ENCODE data around the gene SLC30A7. TPM values are rescaled to one million over a fixed set of nuclear protein-coding genes. Genes with fewer than 3 reads are reported as not detected.
"Not testable (repeated sequence)": the region's sequence is repeated elsewhere in the genome, so short reads cannot be mapped to it uniquely, and the experiment has no call there.

SLC30A7 gene
- total RNA-seq, 1 donor from 2014 or later: 56.6 TPM

- H3K36me3 ChIP-seq (ENCODE audit: insufficient read depth, low read length): no peaks in the 10 kb centered on the region
- no peak overlapping the region for H3K4me3 Mint-ChIP-seq (ENCODE audit: unreplicated experiment)
- H3K36me3 Mint-ChIP-seq (ENCODE audit: low read depth, unreplicated experiment): no peaks in the 10 kb centered on the region
- H4K20me1 ChIP-seq (ENCODE audit: insufficient read depth, low read length): peaks cover 5% of the 10 kb centered on the region
- H3K9ac ChIP-seq (ENCODE audit: low read length): no peak overlapping the region
- H3K27ac Mint-ChIP-seq (ENCODE audit: unreplicated experiment): no peak overlapping the region
- FAIRE-seq (no peak), DNase-seq (ENCODE audit: low read depth) (no peak)
- no peaks in the 10 kb centered on the region for H3K27me3 ChIP-seq (ENCODE audit: insufficient read depth, low read length)
- no peaks in the 10 kb centered on the region for H3K9me3 ChIP-seq (ENCODE audit: insufficient read depth, low read depth, low read length)
- H3K4me1 ChIP-seq (ENCODE audit: insufficient read depth, low read length): peaks cover 4% of the 10 kb centered on the region
- TF ChIP-seq CTCF (IDR thresholded peaks at IDR 0.05; ENCODE audit: insufficient read depth, low read depth, low read length) (no peak), EZH2 (IDR thresholded peaks at IDR 0.05; ENCODE audit: insufficient read depth, low read length) (no peak)
- no peaks in the 10 kb centered on the region for H3K27me3 Mint-ChIP-seq (ENCODE audit: low read depth, unreplicated experiment)
- no peaks in the 10 kb centered on the region for H3K79me2 ChIP-seq (ENCODE audit: insufficient read depth, low read length)
- H3K4me1 Mint-ChIP-seq (ENCODE audit: low read depth, unreplicated experiment): peaks cover 11% of the 10 kb centered on the region
- H3K9me3 Mint-ChIP-seq (ENCODE audit: unreplicated experiment): no peaks in the 10 kb centered on the region
- no peak overlapping the region for H2AFZ ChIP-seq (ENCODE audit: low read depth, low read length)
- no peak overlapping the region for H3K27ac ChIP-seq (ENCODE audit: low read depth, low read length)
- no peak overlapping the region for H3K4me2 ChIP-seq (ENCODE audit: low read length)
- H3K4me3 ChIP-seq (ENCODE audit: insufficient read depth, low read depth, low read length): no peak overlapping the region
Observed at GRCh38 chr1:100881687-100882086, 14.2 kb upstream of the SLC30A7 start.

DNA sequence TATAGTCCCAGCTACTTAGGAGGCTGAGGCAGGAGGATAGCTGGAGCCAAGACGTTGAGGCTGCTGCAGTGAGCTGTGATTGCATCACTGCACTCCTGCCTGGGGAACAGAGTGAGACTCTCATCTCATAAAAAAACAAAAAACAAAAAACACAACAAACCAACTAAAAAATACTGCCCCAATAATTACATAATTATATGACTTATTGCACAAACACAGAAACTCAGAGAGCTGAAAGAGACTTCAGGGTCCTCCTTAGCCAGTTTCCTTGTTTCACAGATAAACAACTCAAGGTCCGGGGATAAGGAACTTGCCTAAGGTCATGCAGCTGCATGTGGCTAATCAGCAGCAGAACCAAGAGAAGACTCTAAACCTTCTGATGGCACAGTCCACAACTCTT, 13.2 kb upstream of the SLC30A7 start:
- DNase-seq (ENCODE audit: low read depth) (no peak), FAIRE-seq (no peak)
- Mint-ChIP-seq H3K27me3 (ENCODE audit: low read depth, unreplicated experiment) (no peaks in the 10 kb centered on the region), H3K4me3 (ENCODE audit: unreplicated experiment) (no peak overlapping the region), H3K27ac (ENCODE audit: unreplicated experiment) (no peak overlapping the region), H3K4me1 (ENCODE audit: low read depth, unreplicated experiment) (peaks cover 11% of the 10 kb centered on the region), H3K9me3 (ENCODE audit: unreplicated experiment) (no peaks in the 10 kb centered on the region), H3K36me3 (ENCODE audit: low read depth, unreplicated experiment) (peaks cover 1% of the 10 kb centered on the region)
- Histone ChIP-seq H3K36me3 (ENCODE audit: insufficient read depth, low read length) (no peaks in the 10 kb centered on the region), H3K4me2 (ENCODE audit: low read length) (no peak overlapping the region), H3K4me1 (ENCODE audit: insufficient read depth, low read length) (peaks cover 4% of the 10 kb centered on the region), H3K27ac (ENCODE audit: low read depth, low read length) (no peak overlapping the region), H3K9ac (ENCODE audit: low read length) (no peak overlapping the region), H3K79me2 (ENCODE audit: insufficient read depth, low read length) (no peaks in the 10 kb centered on the region), H2AFZ (ENCODE audit: low read depth, low read length) (no peak overlapping the region), H4K20me1 (ENCODE audit: insufficient read depth, low read length) (peaks cover 5% of the 10 kb centered on the region), H3K4me3 (ENCODE audit: insufficient read depth, low read depth, low read length) (no peak overlapping the region), H3K27me3 (ENCODE audit: insufficient read depth, low read length) (no peaks in the 10 kb centered on the region), H3K9me3 (ENCODE audit: insufficient read depth, low read depth, low read length) (no peaks in the 10 kb centered on the region)
- no peak for TF ChIP-seq CTCF (IDR thresholded peaks at IDR 0.05; ENCODE audit: insufficient read depth, low read depth, low read length)
- no peak for TF ChIP-seq EZH2 (IDR thresholded peaks at IDR 0.05; ENCODE audit: insufficient read depth, low read length)

DNA sequence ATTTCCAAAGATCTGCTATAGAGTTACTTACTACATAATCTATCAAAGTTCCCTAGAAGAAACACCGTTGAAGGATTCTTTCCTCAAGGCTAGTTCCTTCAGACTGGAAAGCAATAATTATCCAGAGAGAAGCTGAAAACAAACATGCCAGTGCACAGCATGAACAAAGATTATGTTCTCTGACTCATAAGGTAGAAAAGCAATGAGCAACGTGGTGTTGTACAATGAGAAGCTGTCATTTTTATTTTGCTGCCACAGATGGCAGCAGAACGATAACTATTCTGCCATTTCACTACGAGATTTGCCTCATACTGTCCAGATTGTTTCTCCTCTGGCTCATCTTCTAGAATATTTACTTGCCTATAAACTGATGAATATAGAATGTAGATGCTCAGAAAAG, 11.9 kb upstream of the SLC30A7 start:
- Mint-ChIP-seq H3K9me3 (ENCODE audit: unreplicated experiment) (no peaks in the 10 kb centered on the region), H3K36me3 (ENCODE audit: low read depth, unreplicated experiment) (peaks cover 5% of the 10 kb centered on the region), H3K27ac (ENCODE audit: unreplicated experiment) (no peak overlapping the region), H3K4me1 (ENCODE audit: low read depth, unreplicated experiment) (peaks cover 11% of the 10 kb centered on the region), H3K27me3 (ENCODE audit: low read depth, unreplicated experiment) (no peaks in the 10 kb centered on the region), H3K4me3 (ENCODE audit: unreplicated experiment) (no peak overlapping the region)
- H3K27me3 ChIP-seq (ENCODE audit: insufficient read depth, low read length): no peaks in the 10 kb centered on the region
- peak; percentile 71 for FAIRE-seq
- H3K79me2 ChIP-seq (ENCODE audit: insufficient read depth, low read length): no peaks in the 10 kb centered on the region
- H3K36me3 ChIP-seq (ENCODE audit: insufficient read depth, low read length): no peaks in the 10 kb centered on the region
- no peak overlapping the region for H2AFZ ChIP-seq (ENCODE audit: low read depth, low read length)
- peaks cover 5% of the 10 kb centered on the region for H4K20me1 ChIP-seq (ENCODE audit: insufficient read depth, low read length)
- H3K9me3 ChIP-seq (ENCODE audit: insufficient read depth, low read depth, low read length): no peaks in the 10 kb centered on the region
- H3K4me1 ChIP-seq (ENCODE audit: insufficient read depth, low read length): peaks cover 4% of the 10 kb centered on the region
- TF ChIP-seq EZH2 (IDR thresholded peaks at IDR 0.05; ENCODE audit: insufficient read depth, low read length) (no peak), CTCF (IDR thresholded peaks at IDR 0.05; ENCODE audit: insufficient read depth, low read depth, low read length) (peak; percentile 27)
- peak overlapping the region; percentile 32 for H3K4me2 ChIP-seq (ENCODE audit: low read length)
- no peak overlapping the region for H3K27ac ChIP-seq (ENCODE audit: low read depth, low read length)
- peak; percentile 58 for DNase-seq (ENCODE audit: low read depth)
- H3K4me3 ChIP-seq (ENCODE audit: insufficient read depth, low read depth, low read length): no peak overlapping the region
- H3K9ac ChIP-seq (ENCODE audit: low read length): no peak overlapping the region

DNA sequence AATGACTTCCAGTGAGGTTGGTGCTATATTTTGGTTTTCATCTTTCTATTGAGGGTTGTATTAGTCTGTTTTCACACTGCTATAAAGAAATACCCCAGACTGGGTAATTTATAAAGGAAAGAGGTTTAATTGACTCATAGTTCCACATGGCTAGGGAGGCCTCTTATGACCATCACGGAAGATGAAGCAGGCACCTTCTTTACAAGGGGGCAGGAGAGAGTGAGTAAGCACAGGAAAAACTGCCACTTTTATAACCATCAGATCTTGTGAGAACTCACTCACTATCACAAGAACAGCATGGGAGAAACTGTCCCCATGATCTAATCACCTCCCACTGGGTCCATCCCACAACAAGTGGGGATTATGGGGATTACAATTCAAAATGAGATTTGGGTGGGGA, 6.9 kb upstream of the SLC30A7 start:
- H3K4me3 ChIP-seq (ENCODE audit: insufficient read depth, low read depth, low read length); H3K27ac ChIP-seq (ENCODE audit: low read depth, low read length); H2AFZ ChIP-seq (ENCODE audit: low read depth, low read length); H3K27me3 Mint-ChIP-seq (ENCODE audit: low read depth, unreplicated experiment); FAIRE-seq; H3K9me3 ChIP-seq (ENCODE audit: insufficient read depth, low read depth, low read length); H3K36me3 ChIP-seq (ENCODE audit: insufficient read depth, low read length); H3K4me2 ChIP-seq (ENCODE audit: low read length); H3K27ac Mint-ChIP-seq (ENCODE audit: unreplicated experiment); DNase-seq (ENCODE audit: low read depth); H3K4me1 ChIP-seq (ENCODE audit: insufficient read depth, low read length); H3K4me3 Mint-ChIP-seq (ENCODE audit: unreplicated experiment); H4K20me1 ChIP-seq (ENCODE audit: insufficient read depth, low read length); H3K9ac ChIP-seq (ENCODE audit: low read length); H3K27me3 ChIP-seq (ENCODE audit: insufficient read depth, low read length): not testable (repeated sequence)
- peaks cover 15% of the 10 kb centered on the region for H3K4me1 Mint-ChIP-seq (ENCODE audit: low read depth, unreplicated experiment)
- peaks cover 27% of the 10 kb centered on the region for H3K79me2 ChIP-seq (ENCODE audit: insufficient read depth, low read length)
- H3K9me3 Mint-ChIP-seq (ENCODE audit: unreplicated experiment): peaks cover 12% of the 10 kb centered on the region
- peaks cover 21% of the 10 kb centered on the region for H3K36me3 Mint-ChIP-seq (ENCODE audit: low read depth, unreplicated experiment)
